ENCODE results near the gene TRIM41. TPM values are rescaled to one million over a fixed set of nuclear protein-coding genes. Genes with fewer than 3 reads are reported as not detected.

The TRIM41 gene
- total RNA-seq, 1 experiment from 2014 or later: 34.2 TPM

DNA sequence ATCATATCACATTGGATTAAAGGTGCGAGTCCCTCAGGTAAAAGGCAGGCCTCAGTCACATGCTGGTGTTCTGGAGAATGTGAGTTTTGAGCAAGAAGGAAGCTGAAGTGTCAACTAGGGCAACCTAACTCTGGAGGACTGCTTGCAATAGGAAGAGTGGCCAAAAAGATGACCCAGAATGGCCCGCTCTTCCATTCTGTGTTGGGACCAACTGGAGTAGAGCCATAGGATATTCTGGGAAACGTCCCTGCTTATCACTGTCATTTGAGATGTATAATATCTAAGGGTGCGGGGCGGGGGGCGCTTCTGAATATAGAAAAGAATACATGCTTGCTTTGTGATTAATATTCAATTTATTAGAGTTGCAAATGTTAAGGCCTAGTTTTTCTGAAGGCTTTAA, 11.0 kb upstream of the TRIM41 start:
- Histone ChIP-seq H3K14ac (ENCODE audit: insufficient read depth, low read length) (no peak overlapping the region), H3K23ac (ENCODE audit: insufficient read length, low read depth, low read length) (no peak overlapping the region), H3K18ac (ENCODE audit: insufficient read length, low read depth, low read length) (no peak overlapping the region), H3K4me1 (ENCODE audit: insufficient read depth, low read length) (no peaks in the 10 kb centered on the region; the same call in 1 of the 2 replicates), H4K8ac (replicated peaks; ENCODE audit: insufficient read length, low read depth, low read length) (no peak overlapping the region), H2AK5ac (ENCODE audit: insufficient read length, low read length) (no peak overlapping the region), H2BK120ac (ENCODE audit: low read depth, low read length, poor library complexity, severe bottlenecking) (no peak overlapping the region), H3K27ac (ENCODE audit: insufficient read length, low read depth, low read length) (no peak overlapping the region), H3K79me2 (ENCODE audit: insufficient read depth, low read length) (no peaks in the 10 kb centered on the region), H3T11ph (ENCODE audit: low read length) (no peak overlapping the region), H4K20me1 (ENCODE audit: control insufficient read depth, insufficient read depth, insufficient read length) (no peaks in the 10 kb centered on the region), H3K79me1 (ENCODE audit: insufficient read depth, low read depth, low read length, poor library complexity, severe bottlenecking) (no peaks in the 10 kb centered on the region), H2BK12ac (ENCODE audit: insufficient read length, low read depth, low read length) (no peak overlapping the region), H3K23me2 (ENCODE audit: insufficient read length, low read depth, low read length, poor library complexity, severe bottlenecking) (no peaks in the 10 kb centered on the region), H2BK5ac (ENCODE audit: insufficient read length, low read length) (no peak overlapping the region), H3K56ac (ENCODE audit: insufficient read length, low read depth, low read length) (no peak overlapping the region), H2AFZ (ENCODE audit: low read length) (no peak overlapping the region), H3K4me2 (ENCODE audit: insufficient read depth, insufficient read length, low read length) (no peak overlapping the region), H3K27me3 (ENCODE audit: insufficient read depth, low read length) (peaks cover 2% of the 10 kb centered on the region), H2BK20ac (ENCODE audit: low read depth, low read length, poor library complexity, severe bottlenecking) (no peak overlapping the region), H4K5ac (ENCODE audit: insufficient read length, low read depth, low read length) (no peak overlapping the region), H3K4ac (ENCODE audit: low read depth, low read length) (no peak overlapping the region), H3K9me3 (ENCODE audit: control insufficient read depth, low read depth, low read length) (no peaks in the 10 kb centered on the region), H4K91ac (ENCODE audit: insufficient read length, low read depth, low read length) (no peak overlapping the region), H2BK15ac (ENCODE audit: low read depth, low read length) (no peak overlapping the region), H3K9ac (ENCODE audit: extremely low read depth, insufficient read length, low read length) (no peak overlapping the region)
- H3K4me1 Mint-ChIP-seq: peaks cover 9 to 21% of the 10 kb centered on the region in 2 experiments; a peak in 3 of 4 replicates
- peaks cover 4 to 5% of the 10 kb centered on the region in 2 experiments; a peak in 3 of 5 replicates for H3K9me3 Mint-ChIP-seq
- peaks cover 0 to 4% (median 0%) of the 10 kb centered on the region in 3 experiments; a peak in 1 of 7 replicates for H3K36me3 Mint-ChIP-seq (ENCODE audit: insufficient read depth in 1 of 3, low read depth in 3 of 3)
- TF ChIP-seq, protein P1, sequence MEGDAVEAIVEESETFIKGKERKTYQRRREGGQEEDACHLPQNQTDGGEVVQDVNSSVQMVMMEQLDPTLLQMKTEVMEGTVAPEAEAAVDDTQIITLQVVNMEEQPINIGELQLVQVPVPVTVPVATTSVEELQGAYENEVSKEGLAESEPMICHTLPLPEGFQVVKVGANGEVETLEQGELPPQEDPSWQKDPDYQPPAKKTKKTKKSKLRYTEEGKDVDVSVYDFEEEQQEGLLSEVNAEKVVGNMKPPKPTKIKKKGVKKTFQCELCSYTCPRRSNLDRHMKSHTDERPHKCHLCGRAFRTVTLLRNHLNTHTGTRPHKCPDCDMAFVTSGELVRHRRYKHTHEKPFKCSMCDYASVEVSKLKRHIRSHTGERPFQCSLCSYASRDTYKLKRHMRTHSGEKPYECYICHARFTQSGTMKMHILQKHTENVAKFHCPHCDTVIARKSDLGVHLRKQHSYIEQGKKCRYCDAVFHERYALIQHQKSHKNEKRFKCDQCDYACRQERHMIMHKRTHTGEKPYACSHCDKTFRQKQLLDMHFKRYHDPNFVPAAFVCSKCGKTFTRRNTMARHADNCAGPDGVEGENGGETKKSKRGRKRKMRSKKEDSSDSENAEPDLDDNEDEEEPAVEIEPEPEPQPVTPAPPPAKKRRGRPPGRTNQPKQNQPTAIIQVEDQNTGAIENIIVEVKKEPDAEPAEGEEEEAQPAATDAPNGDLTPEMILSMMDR (conservative IDR thresholded peaks at IDR 0.05): no peak
- peaks cover 25% of the 10 kb centered on the region for H3K27me3 Mint-ChIP-seq (ENCODE audit: low read depth)
- no peak overlapping the region for H3K27ac Mint-ChIP-seq
- H3K4me3 Mint-ChIP-seq: no peak overlapping the region
- no CpG with 5 or more reads among the region's 6 CpGs for WGBS (ENCODE audit: extremely low coverage, insufficient read length, low lambda C conversion rate)
- no peak for DNase-seq

All from H9 (cell line).